ENCODE results near the gene IGHMBP2.

IGHMBP2 gene

GRCh38 chr11:68927280-68928135 lies 23.8 kb downstream of the IGHMBP2 start:
- no peak for DNase-seq (ENCODE audit: low read depth in 2 of 2)

- no peak for DNase-seq (ENCODE audit: low read depth in 2 of 2)
Measured at GRCh38 chr11:68928136-68928880, 24.6 kb downstream of the IGHMBP2 start.

- no peak for DNase-seq (ENCODE audit: low read depth in 2 of 2)
Measured at GRCh38 chr11:68929135-68929534, 25.4 kb downstream of the IGHMBP2 start.

- no peak for DNase-seq (ENCODE audit: low read depth in 2 of 2)
Measured at GRCh38 chr11:68929706-68930570, 26.2 kb downstream of the IGHMBP2 start.

GRCh38 chr11:68930991-68931855 lies 27.5 kb downstream of the IGHMBP2 start:
- no peak for DNase-seq (ENCODE audit: low read depth in 2 of 2)

GRCh38 chr11:68931911-68932310 lies 28.2 kb downstream of the IGHMBP2 start:
- no peak for DNase-seq (ENCODE audit: low read depth in 2 of 2)

- no peak for DNase-seq (ENCODE audit: low read depth in 2 of 2)
Measured at GRCh38 chr11:68932358-68932757, 28.7 kb downstream of the IGHMBP2 start.

- DNase-seq (ENCODE audit: low read depth in 2 of 2): no peak
Measured at GRCh38 chr11:68932933-68933577, 29.4 kb downstream of the IGHMBP2 start.

- DNase-seq (ENCODE audit: low read depth in 2 of 2): no peak
Measured at GRCh38 chr11:68933605-68934320, 30.1 kb downstream of the IGHMBP2 start.

GRCh38 chr11:68934321-68934645 lies 30.6 kb downstream of the IGHMBP2 start:
- DNase-seq (ENCODE audit: low read depth in 2 of 2): no peak

GRCh38 chr11:68934666-68935065 lies 31.0 kb downstream of the IGHMBP2 start:
- DNase-seq (ENCODE audit: low read depth in 2 of 2): no peak

- DNase-seq (ENCODE audit: low read depth in 2 of 2): no peak
Measured at GRCh38 chr11:68935066-68935465, 31.4 kb downstream of the IGHMBP2 start.

GRCh38 chr11:68935516-68936357 lies 32.0 kb downstream of the IGHMBP2 start:
- DNase-seq (ENCODE audit: low read depth in 2 of 2): no peak

- DNase-seq (ENCODE audit: low read depth in 2 of 2): no peak
Measured at GRCh38 chr11:68936358-68936636, 32.6 kb downstream of the IGHMBP2 start.

- no peak for DNase-seq (ENCODE audit: low read depth in 2 of 2)
Measured at GRCh38 chr11:68936676-68937620, 33.3 kb downstream of the IGHMBP2 start.

- DNase-seq (ENCODE audit: low read depth in 2 of 2): no peak
Measured at GRCh38 chr11:68938088-68938487, 34.4 kb downstream of the IGHMBP2 start.

- DNase-seq (ENCODE audit: low read depth in 2 of 2): no peak
Measured at GRCh38 chr11:68938816-68939582, 35.3 kb downstream of the IGHMBP2 start.

Data from stimulated activated CD4-positive, alpha-beta T cell treated with anti-CD3 and anti-CD28 coated beads, Interleukin-4, amount 100 ng/mL, for 48 hours (primary cell).